ENCODE results near the gene GRIP2. TPM values are rescaled to one million over a fixed set of nuclear protein-coding genes. Genes with fewer than 3 reads are reported as not detected.
A peak's percentile ranks its signal among the peaks of the same experiment; 100 is the strongest.

The GRIP2 gene
- total RNA-seq, 6 experiments from 2014 or later: 0.04 to 0.44 (median 0.33) TPM; not detected in 1

GRCh38 chr3:14513566-14514322 is 26.4 kb downstream of the GRIP2 start:
- 78% methylated on average over 4 of the region's 18 CpGs for WGBS (ENCODE audit: insufficient coverage, low coverage, low lambda C conversion rate, missing lambda C conversion rate)
- no peak for TF ChIP-seq POLR2A (IDR thresholded peaks at IDR 0.05)
- no peak for TF ChIP-seq CTCF (IDR thresholded peaks at IDR 0.05)
- H3K4me1 ChIP-seq: no peaks in the 10 kb centered on the region
- intact Hi-C loops (cut with DNase I): no loop called here
- H3K27me3 ChIP-seq: no peaks in the 10 kb centered on the region
- DNase-seq: peak in 1 of 3 donors; percentile 39
- H3K9me3 ChIP-seq: no peaks in the 10 kb centered on the region
- H3K36me3 ChIP-seq: no peaks in the 10 kb centered on the region
- ATAC-seq: no peak
- H3K4me3 ChIP-seq: no peak overlapping the region
- no peak overlapping the region for H3K27ac ChIP-seq

GRCh38 chr3:14512942-14513327 is 27.2 kb downstream of the GRIP2 start:
- WGBS (ENCODE audit: insufficient coverage, low coverage, low lambda C conversion rate, missing lambda C conversion rate): 58% methylated on average over 7 of the region's 9 CpGs
- H3K36me3 ChIP-seq: no peaks in the 10 kb centered on the region
- no peak for ATAC-seq
- H3K4me1 ChIP-seq: no peaks in the 10 kb centered on the region
- no peaks in the 10 kb centered on the region for H3K27me3 ChIP-seq
- H3K27ac ChIP-seq: no peak overlapping the region
- intact Hi-C loops (cut with DNase I): no loop called here
- no peaks in the 10 kb centered on the region for H3K9me3 ChIP-seq
- no peak overlapping the region for H3K4me3 ChIP-seq
- TF ChIP-seq CTCF (IDR thresholded peaks at IDR 0.05) (no peak), POLR2A (IDR thresholded peaks at IDR 0.05) (no peak)
- DNase-seq: no peak

DNA sequence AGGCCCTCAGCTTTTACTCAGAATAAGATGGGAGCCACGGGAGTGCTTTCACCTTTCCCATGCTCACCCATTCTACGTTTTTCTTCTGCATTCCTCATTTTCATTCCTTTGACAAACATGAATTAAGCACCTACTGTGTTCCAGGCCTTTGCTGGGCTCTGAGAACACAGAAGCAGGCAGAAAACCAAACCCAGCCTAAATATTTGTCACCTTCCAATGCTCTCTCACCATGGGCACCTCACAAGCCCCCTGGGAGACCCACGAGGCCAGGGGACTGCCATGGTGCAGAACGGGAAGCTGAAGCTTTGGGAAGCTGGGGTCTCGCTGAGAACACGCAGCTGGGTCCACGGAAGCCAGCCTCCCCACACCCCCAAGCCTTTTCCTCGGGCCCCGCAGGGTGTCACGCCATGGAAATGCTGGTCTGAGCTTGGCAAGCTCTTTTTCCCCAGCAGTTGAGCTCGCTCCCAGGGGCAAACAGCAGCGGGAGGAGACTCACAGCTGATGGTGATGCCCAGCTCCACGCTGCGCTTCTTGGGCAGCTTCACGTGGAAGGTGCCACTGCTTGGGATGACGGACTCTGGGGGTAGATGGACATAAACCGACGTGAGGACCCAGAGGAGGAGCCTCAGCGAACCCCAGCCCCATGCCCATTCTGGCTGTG is 27.7 kb downstream of the GRIP2 start:
- Histone ChIP-seq H3K9me3 (no peaks in the 10 kb centered on the region), H3K36me3 (no peaks in the 10 kb centered on the region), H3K4me1 (no peaks in the 10 kb centered on the region), H3K4me3 (no peak overlapping the region), H3K27me3 (no peaks in the 10 kb centered on the region), H3K27ac (no peak overlapping the region)
- intact Hi-C loops (cut with DNase I): no loop called here
- 62% methylated on average over 5 of the region's 19 CpGs for WGBS (ENCODE audit: insufficient coverage, low coverage, low lambda C conversion rate, missing lambda C conversion rate)
- peak in 1 of 3 donors; percentile 29 for DNase-seq
- ATAC-seq: no peak
- TF ChIP-seq CTCF (IDR thresholded peaks at IDR 0.05) (no peak), POLR2A (IDR thresholded peaks at IDR 0.05) (no peak)

DNA sequence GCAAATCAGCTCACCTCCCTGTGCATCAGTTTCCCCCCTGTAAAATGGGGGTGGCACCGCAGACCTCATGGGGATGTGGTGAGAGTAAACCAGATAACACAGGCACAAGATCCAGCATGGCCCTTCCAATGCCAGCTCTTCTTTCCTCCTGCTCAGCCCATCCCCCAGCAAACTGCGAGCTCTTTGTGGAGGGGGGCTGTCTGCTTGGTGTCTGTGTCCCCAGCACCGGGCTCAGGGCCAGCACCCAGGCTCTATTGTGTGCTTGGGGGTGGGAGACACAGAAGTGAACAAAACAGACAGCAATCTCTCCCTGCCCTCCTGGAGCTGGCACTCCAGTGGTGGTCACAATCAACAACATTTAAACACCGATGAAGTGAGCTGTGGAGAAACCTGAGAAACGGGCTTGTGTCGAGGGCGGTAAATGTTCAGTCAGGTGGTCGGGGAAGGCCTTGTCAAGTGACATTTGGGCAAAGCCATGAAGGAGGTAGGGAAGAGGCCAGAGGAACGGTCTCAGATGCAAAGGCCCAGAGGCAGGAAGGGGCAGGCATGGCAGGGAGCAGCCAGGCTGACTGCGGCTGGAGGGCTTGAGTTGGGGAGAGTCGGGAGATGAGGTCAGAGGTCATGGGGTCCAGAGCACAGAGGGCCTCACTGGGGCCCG is 28.4 kb downstream of the GRIP2 start:
- no peaks in the 10 kb centered on the region for H3K36me3 ChIP-seq
- intact Hi-C loops (cut with DNase I): no loop called here
- TF ChIP-seq CTCF (IDR thresholded peaks at IDR 0.05): no peak
- no peak for TF ChIP-seq POLR2A (IDR thresholded peaks at IDR 0.05)
- no peaks in the 10 kb centered on the region for H3K4me1 ChIP-seq
- 60% methylated on average over 6 of the region's 12 CpGs for WGBS (ENCODE audit: insufficient coverage, low coverage, low lambda C conversion rate, missing lambda C conversion rate)
- DNase-seq (peak in 1 of 3 donors; percentile 29), ATAC-seq (no peak)
- no peaks in the 10 kb centered on the region for H3K27me3 ChIP-seq
- no peaks in the 10 kb centered on the region for H3K9me3 ChIP-seq
- H3K27ac ChIP-seq: no peak overlapping the region
- no peak overlapping the region for H3K4me3 ChIP-seq
